Sigmoid colon (tissue), 7 donors: ENCODE measurements around the gene ISOC2. TPM values are rescaled to one million over a fixed set of nuclear protein-coding genes. Genes with fewer than 3 reads are reported as not detected.

Experiments
- DNase-seq: peaks from one replicate; pipeline ENCODE4 v3.0.0-alpha.2; 2019
- H3K27ac ChIP-seq, 4 donors: fragments of 200-600 bp; sonication (generic); one replicate each; pipeline ENCODE4 v1.5.1; 2016 to 2019; ENCODE audit warnings: mild to moderate bottlenecking in 1 of 4
- H3K27me3 ChIP-seq, 3 donors: fragments of 200-600 bp; sonication (generic); one replicate each; pipeline ENCODE4 v1.5.1; 2019; ENCODE audit warnings: mild to moderate bottlenecking in 1 of 3
- H3K36me3 ChIP-seq, 4 donors: fragments of 200-600 bp; sonication (generic); one replicate each; pipeline ENCODE4 v1.5.1; 2016 to 2019
- H3K4me1 ChIP-seq, 4 donors: fragments of 200-600 bp; sonication (generic); one replicate each; pipeline ENCODE4 v1.5.1; 2017 to 2019
- H3K4me3 ChIP-seq, 4 donors: fragments of 200-600 bp; sonication (generic); one replicate each; pipeline ENCODE4 v1.5.1; 2017 to 2019; ENCODE audit warnings: mild to moderate bottlenecking in 2 of 4, moderate library complexity in 1 of 4
- H3K9me3 ChIP-seq, 4 donors: fragments of 200-600 bp in 3 of 4; sonication (generic) in 3 of 4; one replicate each; pipeline versions ENCODE4 v1.5.1 to v1.6.1; 2013 to 2019
- CTCF ChIP-seq, 4 experiments: fragments of 450-650 bp in 3 of 4; fragments of 200-600 bp in 1 of 4; IDR thresholded peaks; one replicate each; pipeline ENCODE4 v1.5.1; 2016 to 2019; ENCODE audit warnings: antibody characterized with exemption in 4 of 4, mild to moderate bottlenecking in 3 of 4, moderate library complexity in 2 of 4
- EP300 ChIP-seq, 4 donors: sonication (generic); formaldehyde crosslinking; IDR thresholded peaks; one replicate each; pipeline ENCODE4 v1.6.1; 2017; ENCODE audit warnings: antibody characterized with exemption in 4 of 4
- POLR2A ChIP-seq, 2 donors: fragments of 450-650 bp; IDR thresholded peaks; one replicate each; pipeline ENCODE4 v1.6.1; 2016; ENCODE audit warnings: antibody characterized with exemption in 2 of 2, mild to moderate bottlenecking in 2 of 2, moderate library complexity in 2 of 2
- POLR2AphosphoS5 ChIP-seq, 4 donors: sonication (generic); formaldehyde crosslinking; IDR thresholded peaks; one replicate each; pipeline ENCODE4 v1.6.1; 2017; ENCODE audit warnings: antibody characterized with exemption in 4 of 4
- WGBS, 2 donors: extraction: QIAGEN DNeasy Blood & Tissue Kit; methylation state at CpG; one replicate each; pipeline ENCODE4 v1.1.7; 2013; 5-methylcytosine and 5-hydroxymethylcytosine counted together
- intact Hi-C: fragments of 100-400 bp; cut with DNase I; formaldehyde crosslinking; loops from one replicate; pipeline ENCODE4 v1.15.1; 2023
- polyA plus RNA-seq, 3 donors: library from polyadenylated mRNA; stranded (reverse); fragments of 200-250 nt; gene quantifications; one replicate each; pipeline ENCODE4 v1.2.3, GENCODE V29; 2013
- total RNA-seq, 4 donors: library from RNA; depleted of rRNA; stranded (reverse); fragments of >200 nt; gene quantifications; one replicate each; pipeline ENCODE4 v1.1.0, GENCODE V29; 2016
- donor health status: healthy with polysubstance abuse.
- donor health status: Bipolar disorder and iron deficiency.
- donor health status: healthy.

Gene ISOC2
- total and polyA plus RNA-seq, 7 donors, result 90.3 to 173 (median 114) TPM

- H3K27ac ChIP-seq, result peak overlapping the region; percentile 85 to 98 (median 90)
- H3K36me3 ChIP-seq, result no peaks in the 10 kb centered on the region
- intact Hi-C loops, result loop anchor here (1.0 to 2.0 kb wide), 2 partner anchors 53 to 182 kb away; partner anchors contain the start of gene HSPBP1
- H3K4me1 ChIP-seq, result peaks cover 0 to 34% (median 24%) of the 10 kb centered on the region in 4 donors
- H3K4me3 ChIP-seq, result peak overlapping the region; percentile 61 to 93 (median 76)
- DNase-seq, result no peak
- WGBS, 2 donors, result 8 to 11% methylated on average over 27 of the region's 27 CpGs
- no peaks in the 10 kb centered on the region for H3K9me3 ChIP-seq
- no peaks in the 10 kb centered on the region for H3K27me3 ChIP-seq
- TF ChIP-seq POLR2A (IDR thresholded peaks at IDR 0.05) (peak in 1 of 2 donors; percentile 66), EP300 (IDR thresholded peaks at IDR 0.05) (no peak), CTCF (IDR thresholded peaks at IDR 0.05) (no peak), POLR2AphosphoS5 (IDR thresholded peaks at IDR 0.05) (peak in 3 of 4 donors; percentile 5 to 59 (median 26))
Observed at GRCh38 chr19:55461974-55462626, 658 bp upstream of the ISOC2 start.

- peak; percentile 96 for DNase-seq
- Histone ChIP-seq H3K4me3 (peak overlapping the region; percentile 61 to 93 (median 86)), H3K27me3 (no peaks in the 10 kb centered on the region), H3K9me3 (no peaks in the 10 kb centered on the region), H3K36me3 (peaks cover 0 to 9% (median 0%) of the 10 kb centered on the region in 4 donors), H3K4me1 (peaks cover 0 to 34% (median 24%) of the 10 kb centered on the region in 4 donors), H3K27ac (peak overlapping the region; percentile 93 to 98 (median 96))
- intact Hi-C loops, result loop anchor here (1.0 to 2.0 kb wide), 2 partner anchors 52 to 180 kb away; partner anchors contain the start of gene HSPBP1
- peak in 1 of 4 donors; percentile 21 for TF ChIP-seq POLR2AphosphoS5 (IDR thresholded peaks at IDR 0.05)
- no peak for TF ChIP-seq CTCF (IDR thresholded peaks at IDR 0.05)
- 6 to 23% methylated on average over 24 of the region's 24 CpGs for WGBS, 2 donors
Observed at GRCh38 chr19:55460670-55461258, 678 bp downstream of the ISOC2 start.

GRCh38 chr19:55459950-55460657, 1.3 kb downstream of the ISOC2 start:
- H3K9me3 ChIP-seq, result no peaks in the 10 kb centered on the region
- H3K4me3 ChIP-seq, result peak overlapping the region; percentile 61 to 93 (median 86)
- H3K36me3 ChIP-seq, result peaks cover 0 to 15% (median 0%) of the 10 kb centered on the region in 4 donors
- H3K27me3 ChIP-seq, result no peaks in the 10 kb centered on the region
- intact Hi-C loops, result loop anchor here (2.0 kb wide), 1 partner anchor 51 kb away; no protein-coding TSS in a partner anchor
- peaks cover 0 to 34% (median 24%) of the 10 kb centered on the region in 4 donors for H3K4me1 ChIP-seq
- no peak for TF ChIP-seq CTCF (IDR thresholded peaks at IDR 0.05)
- TF ChIP-seq POLR2A (IDR thresholded peaks at IDR 0.05), result no peak
- no peak for TF ChIP-seq POLR2AphosphoS5 (IDR thresholded peaks at IDR 0.05)
- TF ChIP-seq EP300 (IDR thresholded peaks at IDR 0.05), result no peak
- 25 to 51% methylated on average over 16 of the region's 16 CpGs for WGBS, 2 donors
- no peak for DNase-seq
- H3K27ac ChIP-seq, result peak overlapping the region; percentile 93 to 98 (median 96)

GRCh38 chr19:55459551-55459949, 1.9 kb downstream of the ISOC2 start:
- peak; percentile 70 for DNase-seq
- Histone ChIP-seq H3K27me3 (no peaks in the 10 kb centered on the region), H3K36me3 (peaks cover 0 to 19% (median 0%) of the 10 kb centered on the region in 4 donors), H3K9me3 (no peaks in the 10 kb centered on the region), H3K4me1 (peaks cover 0 to 34% (median 24%) of the 10 kb centered on the region in 4 donors), H3K27ac (peak overlapping the region; percentile 93 to 98 (median 96)), H3K4me3 (peak overlapping the region in 1 of 4 donors; percentile 81)
- intact Hi-C loops, result no loop called here
- 74 to 77% methylated on average over 8 of the region's 8 CpGs for WGBS, 2 donors
- TF ChIP-seq CTCF (IDR thresholded peaks at IDR 0.05), result no peak
- TF ChIP-seq POLR2AphosphoS5 (IDR thresholded peaks at IDR 0.05), result no peak
- no peak for TF ChIP-seq EP300 (IDR thresholded peaks at IDR 0.05)
- TF ChIP-seq POLR2A (IDR thresholded peaks at IDR 0.05), result no peak
